Measurements from ENCODE around the gene KLHL29. TPM values are rescaled to one million over a fixed set of nuclear protein-coding genes. Genes with fewer than 3 reads are reported as not detected.

The KLHL29 gene
- total and polyA plus RNA-seq, 5 donors from 2014 or later, result 0.09 to 1.3 (median 0.24) TPM

GRCh38 chr2:23642516-23642915, 257.5 kb downstream of the KLHL29 start:
- Histone ChIP-seq H3K4me3 (ENCODE audit: low read depth, low read length) (no peak overlapping the region), H3K27ac (ENCODE audit: insufficient read depth, low read length, poor library complexity, severe bottlenecking) (no peak overlapping the region), H3K36me3 (ENCODE audit: control insufficient read depth, insufficient read depth, low read length) (no peaks in the 10 kb centered on the region), H3K9me3 (ENCODE audit: control insufficient read depth in 2 of 2, low read length in 2 of 2) (no peaks in the 10 kb centered on the region), H3K4me1 (ENCODE audit: control insufficient read depth, insufficient read depth, low read length, poor library complexity, severe bottlenecking) (no peaks in the 10 kb centered on the region), H3K27me3 (ENCODE audit: control insufficient read depth, insufficient read depth, low read length) (no peaks in the 10 kb centered on the region)
- no peaks in the 10 kb centered on the region for H3K9me3 Mint-ChIP-seq
- no peaks in the 10 kb centered on the region for H3K36me3 Mint-ChIP-seq
- H3K27ac Mint-ChIP-seq, result no peak overlapping the region
- H3K4me3 Mint-ChIP-seq, result no peak overlapping the region
- H3K4me1 Mint-ChIP-seq, result no peaks in the 10 kb centered on the region
- no peak for DNase-seq
- no peak for ATAC-seq (ENCODE audit: low read depth in 2 of 2)
- peaks cover 5% of the 10 kb centered on the region for H3K27me3 Mint-ChIP-seq

GRCh38 chr2:23645230-23645808, 260.3 kb downstream of the KLHL29 start:
- H3K27me3 ChIP-seq (ENCODE audit: control insufficient read depth, insufficient read depth, low read length), result no peaks in the 10 kb centered on the region
- H3K4me1 Mint-ChIP-seq, result no peaks in the 10 kb centered on the region
- H3K4me3 ChIP-seq (ENCODE audit: low read depth, low read length), result no peak overlapping the region
- no peak overlapping the region for H3K4me3 Mint-ChIP-seq
- no peak for ATAC-seq (ENCODE audit: low read depth in 2 of 2)
- no peak for DNase-seq
- no peaks in the 10 kb centered on the region for H3K36me3 Mint-ChIP-seq
- no peaks in the 10 kb centered on the region for H3K4me1 ChIP-seq (ENCODE audit: control insufficient read depth, insufficient read depth, low read length, poor library complexity, severe bottlenecking)
- no peak overlapping the region for H3K27ac ChIP-seq (ENCODE audit: insufficient read depth, low read length, poor library complexity, severe bottlenecking)
- no peaks in the 10 kb centered on the region for H3K9me3 Mint-ChIP-seq
- H3K9me3 ChIP-seq (ENCODE audit: control insufficient read depth in 2 of 2, low read length in 2 of 2), result no peaks in the 10 kb centered on the region
- peaks cover 10% of the 10 kb centered on the region for H3K27me3 Mint-ChIP-seq
- no peaks in the 10 kb centered on the region for H3K36me3 ChIP-seq (ENCODE audit: control insufficient read depth, insufficient read depth, low read length)
- no peak overlapping the region for H3K27ac Mint-ChIP-seq

GRCh38 chr2:23647563-23647962, 262.6 kb downstream of the KLHL29 start:
- H3K9me3 ChIP-seq (ENCODE audit: control insufficient read depth in 2 of 2, low read length in 2 of 2), result no peaks in the 10 kb centered on the region
- H3K4me3 Mint-ChIP-seq, result no peak overlapping the region
- H3K27ac ChIP-seq (ENCODE audit: insufficient read depth, low read length, poor library complexity, severe bottlenecking), result no peak overlapping the region
- no peaks in the 10 kb centered on the region for H3K27me3 ChIP-seq (ENCODE audit: control insufficient read depth, insufficient read depth, low read length)
- no peak for ATAC-seq (ENCODE audit: low read depth in 2 of 2)
- no peaks in the 10 kb centered on the region for H3K9me3 Mint-ChIP-seq
- no peaks in the 10 kb centered on the region for H3K36me3 Mint-ChIP-seq
- H3K4me1 Mint-ChIP-seq, result no peaks in the 10 kb centered on the region
- no peak overlapping the region for H3K27ac Mint-ChIP-seq
- H3K4me3 ChIP-seq (ENCODE audit: low read depth, low read length), result no peak overlapping the region
- H3K27me3 Mint-ChIP-seq, result peaks cover 10% of the 10 kb centered on the region
- H3K36me3 ChIP-seq (ENCODE audit: control insufficient read depth, insufficient read depth, low read length), result no peaks in the 10 kb centered on the region
- no peaks in the 10 kb centered on the region for H3K4me1 ChIP-seq (ENCODE audit: control insufficient read depth, insufficient read depth, low read length, poor library complexity, severe bottlenecking)
- no peak for DNase-seq

- Histone ChIP-seq H3K27me3 (ENCODE audit: control insufficient read depth, insufficient read depth, low read length) (no peaks in the 10 kb centered on the region), H3K9me3 (ENCODE audit: control insufficient read depth in 2 of 2, low read length in 2 of 2) (no peaks in the 10 kb centered on the region), H3K4me1 (ENCODE audit: control insufficient read depth, insufficient read depth, low read length, poor library complexity, severe bottlenecking) (no peaks in the 10 kb centered on the region), H3K36me3 (ENCODE audit: control insufficient read depth, insufficient read depth, low read length) (no peaks in the 10 kb centered on the region), H3K4me3 (ENCODE audit: low read depth, low read length) (no peak overlapping the region), H3K27ac (ENCODE audit: insufficient read depth, low read length, poor library complexity, severe bottlenecking) (no peak overlapping the region)
- Mint-ChIP-seq H3K4me1 (no peaks in the 10 kb centered on the region), H3K4me3 (no peak overlapping the region), H3K9me3 (no peaks in the 10 kb centered on the region), H3K36me3 (no peaks in the 10 kb centered on the region), H3K27ac (no peak overlapping the region), H3K27me3 (peaks cover 5% of the 10 kb centered on the region)
- ATAC-seq (ENCODE audit: low read depth in 2 of 2) (no peak), DNase-seq (no peak)
These were observed 264.3 kb downstream of the KLHL29 start for GRCh38 chr2:23649303-23649702.

- no peak overlapping the region for H3K4me3 ChIP-seq (ENCODE audit: low read depth, low read length)
- H3K27me3 ChIP-seq (ENCODE audit: control insufficient read depth, insufficient read depth, low read length), result no peaks in the 10 kb centered on the region
- H3K9me3 ChIP-seq (ENCODE audit: control insufficient read depth in 2 of 2, low read length in 2 of 2), result no peaks in the 10 kb centered on the region
- Mint-ChIP-seq H3K36me3 (no peaks in the 10 kb centered on the region), H3K9me3 (no peaks in the 10 kb centered on the region), H3K27me3 (peaks cover 5% of the 10 kb centered on the region), H3K4me1 (no peaks in the 10 kb centered on the region), H3K27ac (no peak overlapping the region), H3K4me3 (no peak overlapping the region)
- H3K4me1 ChIP-seq (ENCODE audit: control insufficient read depth, insufficient read depth, low read length, poor library complexity, severe bottlenecking), result no peaks in the 10 kb centered on the region
- DNase-seq (no peak), ATAC-seq (ENCODE audit: low read depth in 2 of 2) (no peak)
- H3K36me3 ChIP-seq (ENCODE audit: control insufficient read depth, insufficient read depth, low read length), result no peaks in the 10 kb centered on the region
- H3K27ac ChIP-seq (ENCODE audit: insufficient read depth, low read length, poor library complexity, severe bottlenecking), result no peak overlapping the region
These were observed 264.8 kb downstream of the KLHL29 start for GRCh38 chr2:23649819-23650218.

- H3K36me3 ChIP-seq (ENCODE audit: control insufficient read depth, insufficient read depth, low read length), result no peaks in the 10 kb centered on the region
- no peak overlapping the region for H3K4me3 Mint-ChIP-seq
- peaks cover 5% of the 10 kb centered on the region for H3K27me3 Mint-ChIP-seq
- no peaks in the 10 kb centered on the region for H3K27me3 ChIP-seq (ENCODE audit: control insufficient read depth, insufficient read depth, low read length)
- H3K4me1 ChIP-seq (ENCODE audit: control insufficient read depth, insufficient read depth, low read length, poor library complexity, severe bottlenecking), result no peaks in the 10 kb centered on the region
- no peak overlapping the region for H3K4me3 ChIP-seq (ENCODE audit: low read depth, low read length)
- DNase-seq, result no peak
- H3K9me3 Mint-ChIP-seq, result no peaks in the 10 kb centered on the region
- H3K27ac Mint-ChIP-seq, result no peak overlapping the region
- H3K4me1 Mint-ChIP-seq, result no peaks in the 10 kb centered on the region
- no peaks in the 10 kb centered on the region for H3K9me3 ChIP-seq (ENCODE audit: control insufficient read depth in 2 of 2, low read length in 2 of 2)
- no peak for ATAC-seq (ENCODE audit: low read depth in 2 of 2)
- H3K27ac ChIP-seq (ENCODE audit: insufficient read depth, low read length, poor library complexity, severe bottlenecking), result no peak overlapping the region
- no peaks in the 10 kb centered on the region for H3K36me3 Mint-ChIP-seq
These were observed 266.5 kb downstream of the KLHL29 start for GRCh38 chr2:23651187-23652080.

GRCh38 chr2:23653326-23653725, 268.3 kb downstream of the KLHL29 start:
- H3K4me1 ChIP-seq (ENCODE audit: control insufficient read depth, insufficient read depth, low read length, poor library complexity, severe bottlenecking), result no peaks in the 10 kb centered on the region
- Mint-ChIP-seq H3K36me3 (no peaks in the 10 kb centered on the region), H3K4me3 (no peak overlapping the region), H3K9me3 (no peaks in the 10 kb centered on the region), H3K27me3 (peaks cover 10% of the 10 kb centered on the region), H3K27ac (no peak overlapping the region), H3K4me1 (no peaks in the 10 kb centered on the region)
- H3K36me3 ChIP-seq (ENCODE audit: control insufficient read depth, insufficient read depth, low read length), result no peaks in the 10 kb centered on the region
- no peak overlapping the region for H3K4me3 ChIP-seq (ENCODE audit: low read depth, low read length)
- DNase-seq, result no peak
- no peaks in the 10 kb centered on the region for H3K27me3 ChIP-seq (ENCODE audit: control insufficient read depth, insufficient read depth, low read length)
- no peaks in the 10 kb centered on the region for H3K9me3 ChIP-seq (ENCODE audit: control insufficient read depth in 2 of 2, low read length in 2 of 2)
- no peak overlapping the region for H3K27ac ChIP-seq (ENCODE audit: insufficient read depth, low read length, poor library complexity, severe bottlenecking)
- no peak for ATAC-seq (ENCODE audit: low read depth in 2 of 2)

- Mint-ChIP-seq H3K27me3 (peaks cover 8% of the 10 kb centered on the region), H3K4me1 (peaks cover 0 to 2% (median 0%) of the 10 kb centered on the region in 4 donors), H3K27ac (no peak overlapping the region), H3K9me3 (no peaks in the 10 kb centered on the region), H3K36me3 (no peaks in the 10 kb centered on the region), H3K4me3 (no peak overlapping the region)
- Histone ChIP-seq H3K27me3 (ENCODE audit: control insufficient read depth, insufficient read depth, low read length) (no peaks in the 10 kb centered on the region), H3K4me3 (ENCODE audit: low read depth, low read length) (no peak overlapping the region), H3K4me1 (ENCODE audit: control insufficient read depth, insufficient read depth, low read length, poor library complexity, severe bottlenecking) (no peaks in the 10 kb centered on the region), H3K9me3 (ENCODE audit: control insufficient read depth in 2 of 2, low read length in 2 of 2) (no peaks in the 10 kb centered on the region), H3K36me3 (ENCODE audit: control insufficient read depth, insufficient read depth, low read length) (no peaks in the 10 kb centered on the region), H3K27ac (ENCODE audit: insufficient read depth, low read length, poor library complexity, severe bottlenecking) (no peak overlapping the region)
- DNase-seq (no peak), ATAC-seq (ENCODE audit: low read depth in 2 of 2) (no peak)
These were observed 269.8 kb downstream of the KLHL29 start for GRCh38 chr2:23654756-23655155.
